GM12874 (cell line): Measurements from ENCODE around the gene MKNK2.

ENCODE experiments used
- CTCF ChIP-seq: IDR thresholded peaks from 2 replicates; pipeline ENCODE4 v1.5.1; 2011; ENCODE audit warnings: low read depth, mild to moderate bottlenecking, control low read depth, low read length, moderate library complexity; ENCODE audit not compliant: insufficient read depth

Gene MKNK2

GRCh38 chr19:2058570-2059421 lies 7.8 kb upstream of the MKNK2 start:
- no peak for TF ChIP-seq CTCF

- TF ChIP-seq CTCF, result no peak
Measured at GRCh38 chr19:2057484-2058469, 6.7 kb upstream of the MKNK2 start.

- no peak for TF ChIP-seq CTCF
Measured at GRCh38 chr19:2056837-2057192, 5.8 kb upstream of the MKNK2 start.

- no peak for TF ChIP-seq CTCF
Measured at GRCh38 chr19:2055931-2056836, 5.1 kb upstream of the MKNK2 start.

- TF ChIP-seq CTCF, result no peak
Measured at GRCh38 chr19:2054763-2055162, 3.7 kb upstream of the MKNK2 start.

- TF ChIP-seq CTCF, result no peak
Measured at GRCh38 chr19:2053601-2054389, 2.8 kb upstream of the MKNK2 start.
